ENCODE results near the gene GRM8.

DNA sequence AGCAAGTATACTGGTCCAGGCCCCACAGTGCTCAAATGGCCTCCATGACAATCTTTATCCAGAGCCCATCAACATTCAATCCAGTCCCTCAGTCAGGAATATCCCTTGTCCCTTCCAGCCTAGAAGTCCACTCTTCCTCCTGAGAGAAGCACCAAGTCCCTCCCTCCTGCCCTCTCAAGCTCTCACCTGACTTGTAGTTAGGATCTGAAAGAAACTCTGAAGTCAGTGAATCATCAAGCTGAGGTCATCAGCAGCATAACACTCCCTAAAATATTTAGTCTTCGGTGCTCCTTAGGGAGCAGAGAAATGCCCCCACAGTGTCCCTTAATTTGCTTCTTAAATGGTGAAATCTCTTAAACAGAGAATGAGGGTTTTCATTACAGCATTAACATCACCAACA lies 31.0 kb downstream of the GRM8 start:
- TF ChIP-seq, protein P1, sequence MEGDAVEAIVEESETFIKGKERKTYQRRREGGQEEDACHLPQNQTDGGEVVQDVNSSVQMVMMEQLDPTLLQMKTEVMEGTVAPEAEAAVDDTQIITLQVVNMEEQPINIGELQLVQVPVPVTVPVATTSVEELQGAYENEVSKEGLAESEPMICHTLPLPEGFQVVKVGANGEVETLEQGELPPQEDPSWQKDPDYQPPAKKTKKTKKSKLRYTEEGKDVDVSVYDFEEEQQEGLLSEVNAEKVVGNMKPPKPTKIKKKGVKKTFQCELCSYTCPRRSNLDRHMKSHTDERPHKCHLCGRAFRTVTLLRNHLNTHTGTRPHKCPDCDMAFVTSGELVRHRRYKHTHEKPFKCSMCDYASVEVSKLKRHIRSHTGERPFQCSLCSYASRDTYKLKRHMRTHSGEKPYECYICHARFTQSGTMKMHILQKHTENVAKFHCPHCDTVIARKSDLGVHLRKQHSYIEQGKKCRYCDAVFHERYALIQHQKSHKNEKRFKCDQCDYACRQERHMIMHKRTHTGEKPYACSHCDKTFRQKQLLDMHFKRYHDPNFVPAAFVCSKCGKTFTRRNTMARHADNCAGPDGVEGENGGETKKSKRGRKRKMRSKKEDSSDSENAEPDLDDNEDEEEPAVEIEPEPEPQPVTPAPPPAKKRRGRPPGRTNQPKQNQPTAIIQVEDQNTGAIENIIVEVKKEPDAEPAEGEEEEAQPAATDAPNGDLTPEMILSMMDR (IDR thresholded peaks at IDR 0.05; ENCODE audit: insufficient read depth, low read depth, low read length): no peak
- no peak for TF ChIP-seq EZH2 (IDR thresholded peaks at IDR 0.05; ENCODE audit: insufficient read depth, low read length)

Data from astrocyte (in vitro differentiated cells and primary cell).